AG04449 (cell line): ENCODE measurements around the gene SMIM8.

Experiments used
- CTCF ChIA-PET: fragments of 350-600 bp; formaldehyde crosslinking; extraction: SDS; loops from one replicate; lab custom pipeline; 2021; ENCODE audit warnings: antibody characterized with exemption; lab: Yijun Ruan, JAX
- POLR2A ChIA-PET: fragments of 400-600, 350-600 bp; formaldehyde crosslinking; extraction: SDS; loops from one replicate; lab custom pipeline; 2020; ENCODE audit warnings: antibody characterized with exemption, inconsistent platforms; lab: Yijun Ruan, JAX
- DNase-seq: peaks from one replicate; pipeline ENCODE4 v3.0.0-alpha.2; 2010; ENCODE audit warnings: low read depth, low spot score
- H3K4me3 ChIP-seq: 2 replicates; pipeline ENCODE4 v1.5.1; 2011; ENCODE audit warnings: low read depth, mild to moderate bottlenecking, control low read depth, low read length
- TF ChIP-seq, protein P1 (sequence below): IDR thresholded peaks from one replicate; pipeline ENCODE4 v1.5.1; 2011; ENCODE audit warnings: mild to moderate bottlenecking, moderate library complexity, low read length, control low read depth, inconsistent platforms; ENCODE audit not compliant: insufficient read depth; ENCODE audit errors: missing control alignments

The SMIM8 gene

DNA sequence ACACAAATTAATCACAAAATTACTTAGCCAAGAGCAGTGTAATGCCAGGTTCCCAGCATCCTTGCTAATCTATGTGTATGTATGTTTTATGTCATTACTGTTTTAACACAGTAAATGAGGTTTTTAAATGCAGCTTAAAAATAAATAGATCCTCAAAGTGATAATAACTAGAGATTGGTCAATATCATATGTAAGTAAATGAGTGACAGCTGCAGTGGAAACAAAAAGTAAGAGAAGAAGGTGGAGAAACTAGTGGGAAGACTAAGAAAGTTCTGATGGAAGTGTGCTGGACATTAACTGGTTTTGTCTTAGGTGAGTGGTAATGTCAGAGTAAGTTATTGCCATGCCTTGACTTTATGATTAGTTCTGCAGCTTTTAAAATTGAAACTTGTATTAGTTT lies 8.6 kb downstream of the SMIM8 start:
- POLR2A ChIA-PET: no interaction called here
- CTCF ChIA-PET: interaction anchor here (2.7 kb wide), 1 partner anchor 10 kb away, joined by 14 read pairs; no protein-coding TSS in a partner anchor
- no peak for DNase-seq
- no peak overlapping the region for H3K4me3 ChIP-seq
- TF ChIP-seq, protein P1, sequence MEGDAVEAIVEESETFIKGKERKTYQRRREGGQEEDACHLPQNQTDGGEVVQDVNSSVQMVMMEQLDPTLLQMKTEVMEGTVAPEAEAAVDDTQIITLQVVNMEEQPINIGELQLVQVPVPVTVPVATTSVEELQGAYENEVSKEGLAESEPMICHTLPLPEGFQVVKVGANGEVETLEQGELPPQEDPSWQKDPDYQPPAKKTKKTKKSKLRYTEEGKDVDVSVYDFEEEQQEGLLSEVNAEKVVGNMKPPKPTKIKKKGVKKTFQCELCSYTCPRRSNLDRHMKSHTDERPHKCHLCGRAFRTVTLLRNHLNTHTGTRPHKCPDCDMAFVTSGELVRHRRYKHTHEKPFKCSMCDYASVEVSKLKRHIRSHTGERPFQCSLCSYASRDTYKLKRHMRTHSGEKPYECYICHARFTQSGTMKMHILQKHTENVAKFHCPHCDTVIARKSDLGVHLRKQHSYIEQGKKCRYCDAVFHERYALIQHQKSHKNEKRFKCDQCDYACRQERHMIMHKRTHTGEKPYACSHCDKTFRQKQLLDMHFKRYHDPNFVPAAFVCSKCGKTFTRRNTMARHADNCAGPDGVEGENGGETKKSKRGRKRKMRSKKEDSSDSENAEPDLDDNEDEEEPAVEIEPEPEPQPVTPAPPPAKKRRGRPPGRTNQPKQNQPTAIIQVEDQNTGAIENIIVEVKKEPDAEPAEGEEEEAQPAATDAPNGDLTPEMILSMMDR: no peak

DNA sequence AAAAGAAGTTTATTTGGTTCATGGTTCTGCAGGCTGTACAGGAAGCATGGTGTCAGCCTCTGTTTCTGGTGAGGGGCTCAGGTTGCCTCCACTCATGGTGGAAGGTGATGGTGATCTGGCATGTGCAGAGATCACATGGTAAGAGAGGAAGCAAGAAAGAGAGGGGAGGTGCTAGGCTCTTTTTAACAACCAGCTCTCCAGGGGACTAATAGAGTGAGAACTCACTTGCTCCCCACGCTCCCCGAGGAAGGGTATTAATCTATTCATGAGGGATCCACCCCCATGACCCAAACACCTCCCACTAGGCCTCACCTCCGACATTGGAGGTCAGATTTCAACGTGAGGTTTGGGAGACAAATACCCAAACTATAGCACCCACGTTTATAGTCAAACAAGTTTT lies 10.6 kb downstream of the SMIM8 start:
- DNase-seq: no peak

DNA sequence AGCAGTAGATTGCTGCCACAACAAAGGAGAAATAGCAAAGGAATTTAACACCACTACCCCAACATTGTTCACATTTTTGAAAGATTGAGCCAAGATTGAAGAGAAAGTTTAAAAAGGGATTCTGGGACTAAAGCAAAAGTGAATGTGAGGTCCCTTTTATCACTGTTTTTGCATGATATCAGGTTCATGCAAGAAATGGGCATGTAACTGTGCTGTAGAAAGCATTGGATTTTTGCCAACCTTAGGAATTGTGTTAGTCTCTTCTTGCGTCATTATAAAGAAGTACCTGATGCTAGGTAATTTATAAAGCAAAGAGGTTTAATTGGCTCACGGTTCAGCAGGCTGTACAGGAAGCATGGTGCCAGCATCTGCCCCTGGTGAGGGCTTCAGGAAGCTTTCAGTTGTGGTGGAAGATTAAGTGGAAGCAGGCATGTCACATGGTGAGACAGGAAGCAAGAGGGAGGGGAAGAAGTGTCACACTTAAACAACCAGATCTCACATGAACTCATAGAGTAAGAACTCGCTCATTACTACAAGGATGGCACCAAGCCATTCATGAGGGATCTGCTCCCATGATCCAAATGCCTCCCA lies 11.3 kb downstream of the SMIM8 start:
- TF ChIP-seq, protein P1: no peak
- ChIA-PET POLR2A (no interaction called here), CTCF (no interaction called here)
- H3K4me3 ChIP-seq: no peak overlapping the region
- no peak for DNase-seq

More for the DNA sequence above, 10.6 kb downstream of the SMIM8 start:
- CTCF ChIA-PET: interaction anchor here (2.7 kb wide), 1 partner anchor 12 kb away, joined by 14 read pairs; no protein-coding TSS in a partner anchor
- POLR2A ChIA-PET: no interaction called here
- TF ChIP-seq, protein P1: no peak
- no peak overlapping the region for H3K4me3 ChIP-seq

DNA sequence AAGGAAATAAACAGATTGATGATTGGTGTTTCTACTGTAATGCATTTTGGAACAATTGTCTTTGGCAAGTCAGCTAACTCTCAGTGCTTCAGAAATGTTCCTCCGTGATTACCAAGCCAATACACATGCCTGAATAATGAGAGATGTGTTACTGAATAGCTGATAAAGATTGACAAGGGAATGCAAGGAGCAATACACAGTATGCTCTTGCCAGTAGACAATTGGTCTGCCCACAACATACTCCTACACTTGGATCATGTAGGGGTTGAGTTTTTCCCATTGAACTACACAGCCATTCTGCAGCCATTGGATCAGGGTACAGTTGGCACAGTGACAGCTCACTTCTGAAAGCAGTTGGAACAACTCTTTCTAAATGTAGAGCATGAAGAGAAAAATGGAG lies 12.3 kb downstream of the SMIM8 start:
- POLR2A ChIA-PET: no interaction called here
- TF ChIP-seq, protein P1: no peak
- H3K4me3 ChIP-seq: no peak overlapping the region
- CTCF ChIA-PET: interaction anchor here (1.8 kb wide), 1 partner anchor 13 kb away, joined by 7 read pairs; the partner anchor contains the start of gene SMIM8
- no peak for DNase-seq

DNA sequence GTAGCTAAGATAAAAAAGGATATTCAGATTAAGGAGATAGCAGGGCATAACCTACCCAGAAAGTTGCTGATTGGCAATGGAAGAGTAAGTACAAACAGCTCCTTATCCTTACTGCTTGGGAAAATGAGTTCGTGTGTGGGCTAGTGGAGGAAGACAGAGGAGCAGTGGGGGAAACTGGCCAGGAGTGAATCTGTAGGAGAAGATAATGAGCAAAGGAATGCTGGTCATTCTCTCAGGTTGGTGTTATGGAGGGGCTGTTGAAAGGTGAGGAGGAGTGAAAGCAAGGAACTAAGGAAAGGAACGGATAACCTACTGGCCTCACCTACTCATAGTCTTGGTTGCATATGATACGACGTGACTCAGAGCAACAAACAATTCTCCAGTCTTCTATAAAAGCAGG lies 14.0 kb downstream of the SMIM8 start:
- CTCF ChIA-PET: interaction anchor here (1.0 kb wide), 1 partner anchor 57 kb away, joined by 3 read pairs; no protein-coding TSS in a partner anchor

DNA sequence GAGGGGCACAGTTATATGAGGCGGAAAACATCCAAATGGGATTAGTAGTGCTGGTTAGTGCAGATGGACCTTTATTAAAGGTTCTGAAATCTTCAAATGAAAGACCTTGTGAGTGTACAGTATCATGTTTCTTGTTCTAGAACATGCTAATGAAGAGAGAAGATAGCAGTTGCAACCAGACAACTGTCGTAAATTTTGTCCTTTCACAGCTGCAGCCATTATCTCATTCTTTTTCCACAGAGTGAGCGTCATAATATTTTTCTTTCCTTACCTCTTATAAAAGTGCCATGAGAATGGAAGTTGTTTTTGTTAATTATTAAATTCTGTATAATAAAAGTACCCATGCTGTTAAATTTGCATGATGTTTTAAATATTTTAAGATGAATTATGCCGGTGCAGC lies 17.8 kb downstream of the SMIM8 start:
- ChIA-PET POLR2A (no interaction called here), CTCF (interaction anchor here (1.1 kb wide), 1 partner anchor 10 kb away, joined by 3 read pairs; no protein-coding TSS in a partner anchor)
- no peak for DNase-seq
- no peak overlapping the region for H3K4me3 ChIP-seq
- TF ChIP-seq, protein P1: no peak

More for the DNA sequence above, 14.0 kb downstream of the SMIM8 start:
- H3K4me3 ChIP-seq: no peak overlapping the region
- POLR2A ChIA-PET: no interaction called here
- DNase-seq: no peak
- TF ChIP-seq, protein P1: no peak
